ENCODE data around the gene ZFHX3. TPM values are rescaled to one million over a fixed set of nuclear protein-coding genes. Genes with fewer than 3 reads are reported as not detected.

ZFHX3 gene
- total RNA-seq, 1 donor from 2014 or later = 0.81 TPM

GRCh38 chr16:72837846-72838585 is 209.9 kb downstream of the ZFHX3 start:
- intact Hi-C loops (cut with micrococcal nuclease) = loop anchor here (10.0 kb wide), 1 partner anchor 713 kb away; no protein-coding TSS in a partner anchor

DNA sequence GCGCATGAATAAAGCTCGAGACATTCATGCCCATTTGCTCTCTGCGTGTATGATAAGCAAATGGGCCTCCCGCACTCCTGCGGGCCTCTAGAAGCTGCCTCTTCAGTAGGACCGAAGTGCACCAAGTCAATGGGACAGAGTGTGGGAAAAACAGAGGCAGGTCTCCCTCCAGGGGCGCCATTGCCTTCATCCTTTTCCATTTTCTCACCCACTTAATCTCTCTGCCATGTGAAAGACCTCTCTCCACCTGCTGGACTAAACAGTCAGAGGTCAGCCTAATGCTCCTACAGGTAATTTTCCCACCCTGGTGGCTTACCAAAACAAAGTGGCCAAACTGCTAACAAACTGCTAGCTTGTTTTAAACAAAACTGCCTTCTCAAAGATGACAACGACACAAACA is 210.9 kb downstream of the ZFHX3 start:
- intact Hi-C loops (cut with micrococcal nuclease) = loop anchor here (10.0 kb wide), 1 partner anchor 712 kb away; no protein-coding TSS in a partner anchor

DNA sequence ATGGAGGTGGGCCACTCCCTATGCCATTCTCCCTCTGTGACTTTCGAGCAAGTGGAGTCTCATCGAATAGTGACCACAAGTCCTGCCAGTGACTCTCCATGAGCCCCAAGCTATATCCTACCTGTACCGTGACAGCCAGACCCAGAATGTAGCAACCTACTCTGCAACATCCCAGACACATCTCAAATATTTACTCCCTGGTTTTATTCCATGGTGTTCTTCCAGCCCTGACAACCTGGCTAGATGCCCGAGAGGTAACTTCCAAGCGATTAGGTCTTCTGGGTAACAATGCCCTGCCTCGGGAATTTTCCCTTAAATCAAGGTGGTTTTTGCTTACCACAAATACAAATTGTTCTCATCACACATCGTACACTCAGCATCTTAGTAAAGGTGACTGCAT is 211.7 kb downstream of the ZFHX3 start:
- intact Hi-C loops (cut with micrococcal nuclease) = loop anchor here (10.0 kb wide), 1 partner anchor 711 kb away; no protein-coding TSS in a partner anchor

DNA sequence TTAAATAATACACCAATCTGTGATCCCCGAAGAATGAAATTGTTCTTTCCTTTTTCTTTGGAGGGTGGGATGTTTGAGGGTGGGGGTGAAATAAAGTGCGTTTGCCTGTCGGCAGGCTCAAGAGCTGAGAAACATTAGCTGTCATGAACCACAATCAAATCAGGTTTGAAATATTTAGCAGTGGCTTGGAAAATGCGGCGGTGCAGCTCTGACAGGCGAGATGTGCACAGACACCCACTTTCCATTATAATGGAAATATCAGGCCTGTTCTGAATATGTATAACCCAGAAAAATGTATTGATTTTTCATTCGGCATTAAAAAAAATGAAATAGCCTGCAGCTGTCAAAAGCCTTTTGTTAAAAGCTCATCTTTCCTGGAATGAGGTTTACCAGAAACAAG is 212.8 kb downstream of the ZFHX3 start:
- intact Hi-C loops (cut with micrococcal nuclease) = loop anchor here (10.0 kb wide), 1 partner anchor 710 kb away; no protein-coding TSS in a partner anchor

GRCh38 chr16:72834499-72834898 is 213.4 kb downstream of the ZFHX3 start:
- intact Hi-C loops (cut with micrococcal nuclease) = loop anchor here (5.0 to 10.0 kb wide), 2 partner anchors 710 to 1043 kb away; no protein-coding TSS in a partner anchor

GRCh38 chr16:72833969-72834368 is 214.0 kb downstream of the ZFHX3 start:
- intact Hi-C loops (cut with micrococcal nuclease) = loop anchor here (2.0 to 10.0 kb wide), 4 partner anchors 23 to 1043 kb away; no protein-coding TSS in a partner anchor

- intact Hi-C loops (cut with micrococcal nuclease) = loop anchor here (2.0 to 10.0 kb wide), 4 partner anchors 23 to 1044 kb away; no protein-coding TSS in a partner anchor
Measured at GRCh38 chr16:72833482-72833881, 214.4 kb downstream of the ZFHX3 start.

DNA sequence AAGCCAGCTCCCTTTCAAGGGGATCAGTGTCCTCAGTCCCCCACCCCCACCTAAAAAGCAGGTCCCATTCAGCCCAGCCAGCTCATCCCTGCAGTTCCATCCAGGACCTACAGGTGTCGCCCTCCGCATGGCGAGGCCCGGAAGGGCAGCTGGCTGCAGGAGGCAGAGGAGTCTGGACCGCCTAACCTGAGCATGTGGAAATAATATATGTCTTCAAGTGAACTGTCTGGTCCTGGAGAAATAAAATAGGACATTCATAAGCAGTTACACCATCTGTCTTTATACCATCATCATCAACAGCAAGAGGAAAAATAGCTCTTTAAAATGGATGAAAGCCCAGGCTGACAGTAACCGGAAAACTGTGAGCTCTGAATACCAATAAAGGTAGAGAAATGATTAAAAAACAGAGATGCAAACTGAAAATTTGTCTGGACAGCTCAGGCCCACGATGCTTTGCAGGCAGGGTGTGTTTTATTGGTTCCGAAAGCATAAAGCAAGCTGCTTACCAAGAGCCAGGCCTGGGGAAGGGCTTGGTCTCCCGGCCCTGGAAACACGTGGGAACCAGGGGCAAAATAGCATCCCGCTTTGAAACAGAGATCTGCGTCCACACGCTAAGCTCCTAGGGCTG is 215.2 kb downstream of the ZFHX3 start:
- intact Hi-C loops (cut with micrococcal nuclease) = loop anchor here (1.0 to 10.0 kb wide), 6 partner anchors 24 to 1045 kb away; no protein-coding TSS in a partner anchor

- intact Hi-C loops (cut with micrococcal nuclease) = loop anchor here (5.0 to 10.0 kb wide), 2 partner anchors 705 to 1047 kb away; no protein-coding TSS in a partner anchor
Measured at GRCh38 chr16:72829846-72830775, 217.8 kb downstream of the ZFHX3 start.

DNA sequence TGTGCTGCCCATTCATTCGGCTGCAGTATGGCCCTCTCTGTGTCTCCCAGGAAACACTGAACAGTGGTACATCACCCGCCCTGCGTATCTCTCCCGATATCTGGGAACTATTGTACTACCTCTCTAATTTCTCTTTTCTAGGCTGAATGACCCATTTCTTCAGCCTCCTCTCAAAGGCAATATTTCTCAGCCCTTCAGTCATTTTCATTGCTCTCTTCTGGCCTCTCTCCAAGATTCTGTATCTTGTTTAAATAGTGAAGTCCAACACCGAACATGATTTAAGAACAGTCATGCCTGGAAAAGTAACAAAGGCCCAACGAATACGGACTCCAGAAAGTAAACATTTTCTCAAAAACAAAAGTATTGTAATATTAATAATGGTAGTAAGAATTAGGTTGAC is 220.1 kb downstream of the ZFHX3 start:
- intact Hi-C loops (cut with micrococcal nuclease) = no loop called here

- intact Hi-C loops (cut with micrococcal nuclease) = no loop called here
Measured at GRCh38 chr16:72825912-72826621, 221.9 kb downstream of the ZFHX3 start.

DNA sequence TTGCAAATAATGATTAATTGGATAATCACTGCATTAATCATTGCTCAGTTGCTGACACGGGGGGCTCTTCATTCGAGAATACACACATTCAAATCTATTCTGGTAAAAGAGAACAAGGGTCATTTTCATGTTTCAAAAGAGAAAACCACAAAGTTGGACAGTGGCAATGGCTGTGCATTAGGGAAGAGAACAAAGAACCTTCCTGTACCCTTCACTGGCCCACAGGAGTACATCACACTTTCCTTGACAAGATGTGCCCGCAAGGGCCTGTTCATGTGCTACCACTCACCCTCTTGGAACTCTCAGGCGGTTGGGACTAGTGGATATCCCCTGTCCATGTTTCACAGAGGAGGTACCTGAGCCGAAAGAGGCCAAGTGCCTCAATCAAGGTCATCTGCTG is 223.2 kb downstream of the ZFHX3 start:
- intact Hi-C loops (cut with micrococcal nuclease) = no loop called here

- intact Hi-C loops (cut with micrococcal nuclease) = no loop called here
Measured at GRCh38 chr16:72824027-72824426, 223.9 kb downstream of the ZFHX3 start.

- intact Hi-C loops (cut with micrococcal nuclease) = no loop called here
Measured at GRCh38 chr16:72821185-72821950, 226.6 kb downstream of the ZFHX3 start.

DNA sequence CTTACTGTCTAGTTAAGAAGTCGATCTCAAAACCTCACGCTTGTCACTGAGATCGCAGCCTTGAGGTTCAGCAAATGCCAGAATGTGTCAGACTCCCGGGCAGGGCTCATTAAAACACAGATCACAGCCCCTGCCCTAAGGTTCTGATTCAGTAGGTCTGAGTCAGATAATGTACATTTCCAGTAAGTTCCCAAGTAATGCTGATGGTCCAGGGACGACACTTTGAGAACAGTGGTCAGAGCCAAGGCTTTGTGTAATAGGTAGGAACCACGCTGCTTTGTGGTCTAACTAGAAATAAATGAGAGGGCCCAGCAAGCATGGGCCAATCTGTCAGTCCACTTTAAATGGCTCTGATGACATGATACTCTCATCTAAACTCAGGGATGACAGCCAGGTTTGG is 228.6 kb downstream of the ZFHX3 start:
- intact Hi-C loops (cut with micrococcal nuclease) = no loop called here

GRCh38 chr16:72818236-72818845 is 229.6 kb downstream of the ZFHX3 start:
- intact Hi-C loops (cut with micrococcal nuclease) = no loop called here

DNA sequence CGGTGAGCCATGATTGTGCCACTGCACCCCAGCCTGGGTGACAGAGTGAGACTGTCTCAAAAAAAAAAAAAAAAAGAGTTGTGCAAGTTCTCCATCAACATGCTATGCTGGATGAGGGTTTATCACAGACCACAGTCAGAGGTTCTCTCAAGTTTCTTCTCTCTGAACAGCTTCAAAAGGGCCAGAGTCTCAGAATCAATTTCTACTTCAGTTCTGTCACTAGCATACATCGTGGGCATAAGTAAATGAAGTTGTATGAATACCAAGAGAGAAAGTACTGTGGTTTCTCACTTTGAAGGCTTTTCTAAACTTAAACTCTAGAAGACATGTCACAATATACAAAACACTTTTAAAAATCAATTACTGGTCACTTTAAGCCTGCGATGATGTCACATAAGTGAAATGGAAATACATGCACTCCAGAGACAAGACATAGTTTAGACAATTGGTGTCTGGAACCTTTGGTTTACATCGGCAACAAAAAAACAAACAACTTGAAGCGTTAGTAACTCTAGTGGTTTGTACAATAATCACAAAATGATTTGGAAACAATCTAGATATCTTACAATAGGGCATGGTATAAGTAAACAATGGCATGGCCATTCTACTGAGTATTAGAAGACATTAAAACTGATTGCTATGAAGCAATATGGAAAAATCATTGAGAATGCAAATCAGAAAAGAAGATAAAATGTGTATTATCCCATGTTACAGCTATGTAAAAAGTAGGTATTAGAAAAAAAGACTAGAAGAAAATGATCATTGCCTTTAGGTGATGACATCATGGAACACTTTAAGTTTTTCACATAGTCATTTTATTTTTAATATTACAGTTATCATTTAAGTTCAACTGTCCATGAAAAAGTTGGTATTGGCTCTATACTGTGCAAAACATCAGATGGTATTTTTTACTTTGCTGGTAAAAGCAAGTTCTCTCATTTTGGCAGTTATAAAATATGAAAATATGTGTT is 232.3 kb downstream of the ZFHX3 start:
- intact Hi-C loops (cut with micrococcal nuclease) = no loop called here

- intact Hi-C loops (cut with micrococcal nuclease) = no loop called here
Measured at GRCh38 chr16:72814226-72814625, 233.7 kb downstream of the ZFHX3 start.
